Measurements from ENCODE around the gene FAM83C. TPM values are rescaled to one million over a fixed set of nuclear protein-coding genes. Genes with fewer than 3 reads are reported as not detected.

The FAM83C gene
- polyA plus RNA-seq, 1 of the 3 experiments (the other 2 are of a cell fraction), result not detected

GRCh38 chr20:35280523-35280922, 11.7 kb downstream of the FAM83C start:
- no peak for DNase-seq
- peaks cover 6 to 26% of the 10 kb centered on the region in 2 experiments; a peak in 3 of 4 replicates for H3K4me1 ChIP-seq (ENCODE audit: control insufficient read depth in 1 of 2, insufficient read depth in 2 of 2, low read depth in 1 of 2, low read length in 1 of 2)
- H3K27me3 ChIP-seq (ENCODE audit: insufficient read depth), result no peaks in the 10 kb centered on the region
- no peaks in the 10 kb centered on the region for H4K20me1 ChIP-seq (ENCODE audit: insufficient read depth)
- ChIA-PET CTCF (interaction anchor here (0.5 to 4.3 kb wide), 5 partner anchors 11 to 184 kb away, joined by 3 to 23 read pairs (median 4); no protein-coding TSS in a partner anchor), POLR2A (interaction anchor here (1.0 kb wide), 1 partner anchor 159 kb away, joined by 5 read pairs; no protein-coding TSS in a partner anchor)
- WGBS (ENCODE audit: low lambda C conversion rate), result 96% methylated on average over 6 of the region's 6 CpGs
- H3K9ac ChIP-seq, result no peak overlapping the region
- no peaks in the 10 kb centered on the region for H3K9me3 ChIP-seq
- H3K27ac ChIP-seq (ENCODE audit: low read depth in 2 of 2, low read length in 1 of 2), result no peak overlapping the region
- peaks cover 38 to 47% of the 10 kb centered on the region in 2 experiments for H3K36me3 ChIP-seq (replicated peaks in 1 of 2; ENCODE audit: control insufficient read depth in 1 of 2, insufficient read depth in 2 of 2, low read length in 1 of 2)
- no peak overlapping the region for H3K4me2 ChIP-seq
- H3K4me3 ChIP-seq (ENCODE audit: low read depth in 2 of 2, low read length in 1 of 2), result no peak overlapping the region
- H3K9me2 ChIP-seq, result no peaks in the 10 kb centered on the region
- TF ChIP-seq FOXJ3 (CRISPR knock-in tag; IDR thresholded peaks at IDR 0.05) (no peak), MXI1 (IDR thresholded peaks at IDR 0.05; ENCODE audit: low read depth, low read length) (no peak), YY1 (IDR thresholded peaks at IDR 0.05; ENCODE audit: low read depth) (no peak), NRF1 (IDR thresholded peaks at IDR 0.05; ENCODE audit: low read depth, low read length) (no peak), EP300 (IDR thresholded peaks at IDR 0.05; ENCODE audit: borderline replicate concordance in 1 of 2, low read depth in 1 of 2, low read length in 1 of 2) (no peak)
- peaks cover 38% of the 10 kb centered on the region for H3F3A ChIP-seq (replicated peaks; ENCODE audit: insufficient read depth)
- H2AFZ ChIP-seq (ENCODE audit: low read depth), result no peak overlapping the region
- peaks cover 63% of the 10 kb centered on the region for H3K79me2 ChIP-seq (ENCODE audit: insufficient read depth)

- peak overlapping the region in 1 of 2 experiments; percentile 51; a peak in 1 of 4 replicates for H3K27ac ChIP-seq (ENCODE audit: low read depth in 2 of 2, low read length in 1 of 2)
- 93% methylated on average over 5 of the region's 7 CpGs for WGBS (ENCODE audit: low lambda C conversion rate)
- no peaks in the 10 kb centered on the region for H3K27me3 ChIP-seq (ENCODE audit: insufficient read depth)
- no peak for TF ChIP-seq GABPA (IDR thresholded peaks at IDR 0.05; ENCODE audit: low read depth)
- no peak for TF ChIP-seq YY1 (IDR thresholded peaks at IDR 0.05; ENCODE audit: low read depth)
- TF ChIP-seq TEAD4 (IDR thresholded peaks at IDR 0.05; ENCODE audit: borderline replicate concordance, insufficient read depth), result no peak
- TF ChIP-seq MAX (IDR thresholded peaks at IDR 0.05; ENCODE audit: low read depth), result no peak
- TF ChIP-seq POLR2AphosphoS5 (IDR thresholded peaks at IDR 0.05; ENCODE audit: low read depth, low read length), result 0 out of 2 replicates have a peak, but pooled peaks have one; percentile 12
- H3F3A ChIP-seq (replicated peaks; ENCODE audit: insufficient read depth), result peaks cover 38% of the 10 kb centered on the region
- H3K9ac ChIP-seq, result no peak overlapping the region
- DNase-seq, result no peak
- H2AFZ ChIP-seq (ENCODE audit: low read depth), result no peak overlapping the region
- CTCF ChIA-PET, result interaction anchor here (1.0 to 4.3 kb wide), 3 partner anchors 10 to 184 kb away, joined by 4 to 23 read pairs (median 9); no protein-coding TSS in a partner anchor
- no peaks in the 10 kb centered on the region for H3K9me2 ChIP-seq
- no peak overlapping the region for H3K4me2 ChIP-seq
- H3K9me3 ChIP-seq, result no peaks in the 10 kb centered on the region
- peaks cover 6 to 29% of the 10 kb centered on the region in 2 experiments; a peak in 3 of 4 replicates for H3K4me1 ChIP-seq (ENCODE audit: control insufficient read depth in 1 of 2, insufficient read depth in 2 of 2, low read depth in 1 of 2, low read length in 1 of 2)
- peaks cover 45 to 47% of the 10 kb centered on the region in 2 experiments for H3K36me3 ChIP-seq (replicated peaks in 1 of 2; ENCODE audit: control insufficient read depth in 1 of 2, insufficient read depth in 2 of 2, low read length in 1 of 2)
- POLR2A ChIA-PET, result interaction anchor here (1.0 kb wide), 1 partner anchor 160 kb away, joined by 5 read pairs; no protein-coding TSS in a partner anchor
- H3K79me2 ChIP-seq (ENCODE audit: insufficient read depth), result peaks cover 65% of the 10 kb centered on the region
- H3K4me3 ChIP-seq (ENCODE audit: low read depth in 2 of 2, low read length in 1 of 2), result no peak overlapping the region
- H4K20me1 ChIP-seq (ENCODE audit: insufficient read depth), result no peaks in the 10 kb centered on the region
Observed at GRCh38 chr20:35279533-35280174, 12.6 kb downstream of the FAM83C start.

GRCh38 chr20:35279040-35279439, 13.2 kb downstream of the FAM83C start:
- Histone ChIP-seq H3K4me1 (ENCODE audit: control insufficient read depth in 1 of 2, insufficient read depth in 2 of 2, low read depth in 1 of 2, low read length in 1 of 2) (peaks cover 6 to 35% of the 10 kb centered on the region in 2 experiments; a peak in 3 of 4 replicates), H3K36me3 (replicated peaks in 1 of 2; ENCODE audit: control insufficient read depth in 1 of 2, insufficient read depth in 2 of 2, low read length in 1 of 2) (peaks cover 47 to 49% of the 10 kb centered on the region in 2 experiments), H3K4me3 (ENCODE audit: low read depth in 2 of 2, low read length in 1 of 2) (no peak overlapping the region), H3K9ac (no peak overlapping the region), H4K20me1 (ENCODE audit: insufficient read depth) (no peaks in the 10 kb centered on the region), H2AFZ (ENCODE audit: low read depth) (no peak overlapping the region), H3K9me2 (no peaks in the 10 kb centered on the region), H3K9me3 (no peaks in the 10 kb centered on the region), H3F3A (replicated peaks; ENCODE audit: insufficient read depth) (peaks cover 38% of the 10 kb centered on the region), H3K79me2 (ENCODE audit: insufficient read depth) (peaks cover 60% of the 10 kb centered on the region), H3K27me3 (ENCODE audit: insufficient read depth) (no peaks in the 10 kb centered on the region), H3K27ac (ENCODE audit: low read depth in 2 of 2, low read length in 1 of 2) (peak overlapping the region in 1 of 2 experiments; percentile 51; a peak in 1 of 4 replicates), H3K4me2 (no peak overlapping the region)
- CTCF ChIA-PET, result interaction anchor here (2.2 to 4.3 kb wide), 2 partner anchors 10 to 28 kb away, joined by 9 to 23 read pairs; no protein-coding TSS in a partner anchor
- no peak for TF ChIP-seq RAD21 (IDR thresholded peaks at IDR 0.05; ENCODE audit: low read length)
- no peak for TF ChIP-seq NRF1 (IDR thresholded peaks at IDR 0.05; ENCODE audit: low read depth, low read length)
- no peak for DNase-seq
- POLR2A ChIA-PET, result no interaction called here
- WGBS (ENCODE audit: low lambda C conversion rate), result 91% methylated on average over 4 of the region's 5 CpGs

Data from SK-N-SH (cell line).